CD14-positive monocyte (primary cell): Measurements from ENCODE around the gene PTTG1. TPM values are rescaled to one million over a fixed set of nuclear protein-coding genes. Genes with fewer than 3 reads are reported as not detected.

ENCODE experiments used
- DNase-seq, 3 donors: peaks; one replicate each; pipeline ENCODE4 v3.0.0-alpha.2; 2011 to 2022
- H2AFZ ChIP-seq: 2 replicates; pipeline ENCODE4 v1.6.0; 2012; ENCODE audit warnings: mild to moderate bottlenecking, low read depth, low read length, inconsistent platforms; ENCODE audit not compliant: insufficient read depth, poor library complexity, severe bottlenecking
- H3K27ac ChIP-seq, 2 donors: 1 replicate in 1 of 2; 2 replicates in 1 of 2; pipeline ENCODE4 v1.5.1; 2012 to 2013; ENCODE audit warnings: low read length in 2 of 2, control low read depth in 1 of 2, inconsistent platforms in 1 of 2, low read depth in 1 of 2, mild to moderate bottlenecking in 1 of 2
- H3K27me3 ChIP-seq, 2 donors: one replicate each; pipeline versions ENCODE4 v1.6.0 to v1.6.1; 2011 to 2013; ENCODE audit warnings: low read length in 2 of 2; ENCODE audit not compliant: control insufficient read depth in 2 of 2, insufficient read depth in 2 of 2
- H3K36me3 ChIP-seq, 2 donors: replicated peaks in 1 of 2; 1 replicate in 1 of 2; 2 replicates in 1 of 2; pipeline versions ENCODE4 v1.5.1 to v1.6.1; 2012 to 2013; ENCODE audit warnings: low read length in 2 of 2, control low read depth in 1 of 2, inconsistent platforms in 1 of 2, mild to moderate bottlenecking in 1 of 2; ENCODE audit not compliant: insufficient read depth in 2 of 2, control insufficient read depth in 1 of 2
- H3K4me1 ChIP-seq, 2 donors: 1 replicate in 1 of 2; 2 replicates in 1 of 2; pipeline versions ENCODE4 v1.5.1 to v1.6.1; 2012 to 2013; ENCODE audit warnings: low read length in 2 of 2, control low read depth in 1 of 2, inconsistent platforms in 1 of 2, mild to moderate bottlenecking in 1 of 2, moderate library complexity in 1 of 2; ENCODE audit not compliant: insufficient read depth in 2 of 2, control insufficient read depth in 1 of 2
- H3K4me2 ChIP-seq: replicated peaks from 2 replicates; pipeline ENCODE3; 2012; ENCODE audit warnings: low read length, moderate library complexity, mild to moderate bottlenecking; ENCODE audit not compliant: poor library complexity, severe bottlenecking; ENCODE audit errors: extremely low read depth
- H3K4me3 ChIP-seq, 3 experiments: fragments of 200-600 bp in 1 of 3; sonication (generic) in 1 of 3; replicated peaks in 1 of 3; 1 replicate in 2 of 3; 2 replicates in 1 of 3; pipeline ENCODE4 v1.5.1; 2011 to 2013; ENCODE audit warnings: low read length in 3 of 3, mild to moderate bottlenecking in 3 of 3, control low read depth in 2 of 3, low read depth in 2 of 3, inconsistent platforms in 1 of 3, moderate library complexity in 1 of 3
- H3K79me2 ChIP-seq: 2 replicates; pipeline ENCODE4 v1.6.0; 2012; ENCODE audit warnings: mild to moderate bottlenecking, control low read depth, inconsistent platforms, low read length, moderate library complexity; ENCODE audit not compliant: insufficient read depth
- H3K9ac ChIP-seq: 2 replicates; pipeline ENCODE4 v1.6.0; 2017; ENCODE audit warnings: low read length, mild to moderate bottlenecking; ENCODE audit not compliant: insufficient read depth, poor library complexity, severe bottlenecking
- H3K9me3 ChIP-seq, 2 donors: replicated peaks in 1 of 2; 1 replicate in 1 of 2; 2 replicates in 1 of 2; pipeline versions ENCODE4 v1.5.1 to v1.6.1; 2012 to 2013; ENCODE audit warnings: low read length in 2 of 2, control low read depth in 1 of 2; ENCODE audit not compliant: control insufficient read depth in 1 of 2, insufficient read depth in 1 of 2
- H4K20me1 ChIP-seq: 2 replicates; pipeline ENCODE4 v1.6.0; 2012; ENCODE audit warnings: mild to moderate bottlenecking, low read length, control low read depth, moderate library complexity; ENCODE audit not compliant: insufficient read depth
- H3K27ac Mint-ChIP-seq, 7 donors: one replicate each; pipeline ENCODE4 v1.8.0; 2020; ENCODE audit warnings: mild to moderate bottlenecking in 7 of 7, mixed read lengths in 7 of 7, moderate library complexity in 6 of 7, inconsistent platforms in 2 of 7
- H3K27me3 Mint-ChIP-seq, 3 donors: one replicate each; pipeline ENCODE4 v1.8.0; 2021 to 2022; ENCODE audit warnings: low read depth in 3 of 3, mild to moderate bottlenecking in 3 of 3, mixed read lengths in 3 of 3, moderate library complexity in 3 of 3, inconsistent platforms in 1 of 3
- H3K36me3 Mint-ChIP-seq, 2 donors: one replicate each; pipeline ENCODE4 v1.8.0; 2020; ENCODE audit warnings: mixed read lengths in 2 of 2, inconsistent platforms in 1 of 2, mild to moderate bottlenecking in 1 of 2
- H3K4me1 Mint-ChIP-seq: one replicate; pipeline ENCODE4 v1.8.0; 2020; ENCODE audit warnings: mild to moderate bottlenecking, mixed read lengths
- H3K4me3 Mint-ChIP-seq, 2 donors: one replicate each; pipeline ENCODE4 v1.8.0; 2020; ENCODE audit warnings: mild to moderate bottlenecking in 2 of 2, mixed read lengths in 2 of 2, moderate library complexity in 1 of 2
- H3K9me3 Mint-ChIP-seq, 7 donors: one replicate each; pipeline ENCODE4 v1.8.0; 2020 to 2022; ENCODE audit warnings: mixed read lengths in 7 of 7, mild to moderate bottlenecking in 6 of 7, moderate library complexity in 6 of 7, inconsistent platforms in 2 of 7
- CTCF ChIP-seq: fragments of 200-600 bp; IDR thresholded peaks from one replicate; pipeline ENCODE4 v1.8.0; 2022; ENCODE audit warnings: antibody characterized with exemption, mild to moderate bottlenecking
- WGBS: methylation state at CpG from one replicate; pipeline ENCODE4 v1.1.5; 2013; ENCODE audit warnings: missing lambda C conversion rate; ENCODE audit not compliant: insufficient coverage; 5-methylcytosine and 5-hydroxymethylcytosine counted together
- intact Hi-C, 2 donors: fragments of 100-400 bp; cut with micrococcal nuclease; formaldehyde crosslinking; loops; one replicate each; pipeline versions ENCODE4 v1.15.0 to v1.15.1; 2023
- polyA plus RNA-seq, 3 donors: library from polyadenylated mRNA; depleted of rRNA in 1 of 3; unstranded in 2 of 3; stranded (reverse) in 1 of 3; fragments of 300-500 nt in 2 of 3; fragments of >200 nt in 1 of 3; fragmentation: Illumina TruSeq in 2 of 3; gene quantifications; 1 replicate in 2 of 3; 2 replicates in 1 of 3; pipeline ENCODE4 v1.2.3, GENCODE V29; 2012 to 2021

Gene PTTG1
- polyA plus RNA-seq, 3 donors = 2.5 to 3.6 (median 3.3) TPM

GRCh38 chr5:160473681-160474080 is 52.0 kb downstream of the PTTG1 start:
- H3K4me1 Mint-ChIP-seq = peaks cover 28% of the 10 kb centered on the region
- no peak overlapping the region for H3K4me3 ChIP-seq
- H2AFZ ChIP-seq = no peak overlapping the region
- 85% methylated on average over 3 of the region's 6 CpGs for WGBS
- intact Hi-C loops = no loop called here
- H3K4me2 ChIP-seq = no peak overlapping the region
- H3K36me3 ChIP-seq = no peaks in the 10 kb centered on the region
- peaks cover 0 to 4% (median 4%) of the 10 kb centered on the region in 3 donors for H3K27me3 Mint-ChIP-seq
- H3K27ac Mint-ChIP-seq = no peak overlapping the region
- no peaks in the 10 kb centered on the region for H3K79me2 ChIP-seq
- no peak for TF ChIP-seq CTCF
- no peaks in the 10 kb centered on the region for H3K27me3 ChIP-seq
- DNase-seq = no peak
- no peak overlapping the region for H3K4me3 Mint-ChIP-seq
- H4K20me1 ChIP-seq = no peaks in the 10 kb centered on the region
- H3K27ac ChIP-seq = no peak overlapping the region
- peaks cover 22 to 26% of the 10 kb centered on the region in 2 donors for H3K4me1 ChIP-seq
- H3K36me3 Mint-ChIP-seq = peaks cover 0 to 3% of the 10 kb centered on the region in 2 donors
- no peaks in the 10 kb centered on the region for H3K9me3 Mint-ChIP-seq
- no peak overlapping the region for H3K9ac ChIP-seq
- H3K9me3 ChIP-seq = no peaks in the 10 kb centered on the region

GRCh38 chr5:160474084-160474483 is 52.4 kb downstream of the PTTG1 start:
- Histone ChIP-seq H3K4me2 (no peak overlapping the region), H3K36me3 (no peaks in the 10 kb centered on the region), H4K20me1 (no peaks in the 10 kb centered on the region), H3K9me3 (no peaks in the 10 kb centered on the region), H3K27ac (no peak overlapping the region), H3K4me1 (peaks cover 20 to 22% of the 10 kb centered on the region in 2 donors), H3K79me2 (no peaks in the 10 kb centered on the region), H3K9ac (no peak overlapping the region), H2AFZ (no peak overlapping the region), H3K27me3 (no peaks in the 10 kb centered on the region), H3K4me3 (no peak overlapping the region)
- peaks cover 25% of the 10 kb centered on the region for H3K4me1 Mint-ChIP-seq
- H3K36me3 Mint-ChIP-seq = peaks cover 0 to 3% of the 10 kb centered on the region in 2 donors
- intact Hi-C loops = no loop called here
- no peak for TF ChIP-seq CTCF
- no peaks in the 10 kb centered on the region for H3K9me3 Mint-ChIP-seq
- no peak overlapping the region for H3K4me3 Mint-ChIP-seq
- no peak overlapping the region for H3K27ac Mint-ChIP-seq
- peaks cover 0 to 2% (median 2%) of the 10 kb centered on the region in 3 donors for H3K27me3 Mint-ChIP-seq
- WGBS = 100% methylated on average over 1 of the region's 1 CpG
- no peak for DNase-seq
